SK-N-SH (cell line): ENCODE data around the gene CFAP65. TPM values are rescaled to one million over a fixed set of nuclear protein-coding genes. Genes with fewer than 3 reads are reported as not detected.

Source experiments
- CTCF ChIA-PET: fragments of 300-600, 350-600 bp; formaldehyde crosslinking; extraction: SDS; loops from one replicate; lab custom pipeline; 2021; lab: Yijun Ruan, JAX
- POLR2A ChIA-PET: fragments of 350-600 bp; sonication (Branson Sonifier 250); formaldehyde crosslinking; extraction: SDS; loops from one replicate; lab custom pipeline; 2020; ENCODE audit warnings: antibody characterized with exemption, inconsistent platforms; lab: Yijun Ruan, JAX
- DNase-seq: peaks from one replicate; pipeline ENCODE4 v3.0.0; 2012
- H2AFZ ChIP-seq: fragments of 200-600 bp; sonication (generic); 2 replicates; pipeline ENCODE4 v1.8.1; 2016; ENCODE audit warnings: antibody characterized with exemption, mild to moderate bottlenecking, low read depth
- H3F3A ChIP-seq: fragments of 200-600 bp; sonication (generic); replicated peaks from 2 replicates; pipeline ENCODE3; 2016; ENCODE audit warnings: antibody characterized with exemption, mild to moderate bottlenecking; ENCODE audit not compliant: insufficient read depth
- H3K27ac ChIP-seq, 2 experiments: fragments of 200-500 bp in 1 of 2; fragments of 200-600 bp in 1 of 2; sonication (Bioruptor generic) in 1 of 2; sonication (generic), shearing (Covaris generic) in 1 of 2; 2 replicates each; pipeline versions ENCODE4 v1.5.1 to v1.6.1; 2014 to 2016; ENCODE audit warnings: low read depth in 2 of 2, inconsistent platforms in 1 of 2, low read length in 1 of 2, mild to moderate bottlenecking in 1 of 2, mixed read lengths in 1 of 2
- H3K27me3 ChIP-seq: fragments of 200-600 bp; sonication (generic), shearing (Covaris generic); 2 replicates; pipeline ENCODE4 v1.6.1; 2016; ENCODE audit warnings: mixed run types; ENCODE audit not compliant: insufficient read depth
- H3K36me3 ChIP-seq, 2 experiments: fragments of 200-500 bp in 1 of 2; fragments of 200-600 bp in 1 of 2; sonication (Bioruptor generic) in 1 of 2; sonication (generic) in 1 of 2; replicated peaks in 1 of 2; 2 replicates each; pipeline versions ENCODE3 to v1.5.1; 2014 to 2016; ENCODE audit warnings: low read length in 1 of 2, mild to moderate bottlenecking in 1 of 2; ENCODE audit not compliant: insufficient read depth in 2 of 2, control insufficient read depth in 1 of 2
- H3K4me1 ChIP-seq, 2 experiments: fragments of 200-500 bp in 1 of 2; fragments of 200-600 bp in 1 of 2; sonication (Bioruptor generic) in 1 of 2; sonication (generic), shearing (Covaris generic) in 1 of 2; 2 replicates each; pipeline versions ENCODE4 v1.5.1 to v1.6.1; 2014 to 2016; ENCODE audit warnings: low read depth in 1 of 2, low read length in 1 of 2, mixed run types in 1 of 2; ENCODE audit not compliant: insufficient read depth in 2 of 2, control insufficient read depth in 1 of 2
- H3K4me2 ChIP-seq: fragments of 200-600 bp; sonication (generic), shearing (Covaris generic); 2 replicates; pipeline ENCODE4 v1.6.1; 2017; ENCODE audit warnings: mixed run types
- H3K4me3 ChIP-seq, 2 experiments: fragments of 200-500 bp in 1 of 2; fragments of 200-600 bp in 1 of 2; sonication (Bioruptor generic) in 1 of 2; sonication (generic), shearing (Covaris generic) in 1 of 2; 2 replicates each; pipeline versions ENCODE4 v1.5.1 to v1.8.1; 2014 to 2016; ENCODE audit warnings: low read depth in 2 of 2, inconsistent platforms in 1 of 2, low read length in 1 of 2, mild to moderate bottlenecking in 1 of 2, mixed read lengths in 1 of 2, moderate library complexity in 1 of 2
- H3K79me2 ChIP-seq: fragments of 200-600 bp; sonication (generic); 2 replicates; pipeline ENCODE4 v1.8.1; 2017; ENCODE audit warnings: mild to moderate bottlenecking; ENCODE audit not compliant: insufficient read depth
- H3K9ac ChIP-seq: fragments of 200-600 bp; sonication (generic); 2 replicates; pipeline ENCODE4 v1.6.1; 2017; ENCODE audit warnings: mixed run types
- H3K9me2 ChIP-seq: fragments of 200-600 bp; sonication (generic); 2 replicates; pipeline ENCODE4 v1.6.1; 2017; ENCODE audit warnings: mixed run types
- H3K9me3 ChIP-seq: fragments of 200-600 bp; sonication (generic); 2 replicates; pipeline ENCODE4 v1.6.1; 2017; ENCODE audit warnings: mixed run types, mild to moderate bottlenecking, moderate library complexity
- H4K20me1 ChIP-seq: fragments of 200-600 bp; sonication (generic); 2 replicates; pipeline ENCODE4 v1.6.1; 2017; ENCODE audit warnings: mild to moderate bottlenecking, mixed run types; ENCODE audit not compliant: insufficient read depth
- CHD2 ChIP-seq: fragments of 150-350 bp; IDR thresholded peaks from 2 replicates; pipeline ENCODE4 v1.6.1; 2018; ENCODE audit warnings: low read length; ENCODE audit not compliant: partially characterized antibody
- CTCF ChIP-seq: fragments of 200-600 bp; sonication (generic); IDR thresholded peaks from 2 replicates; pipeline ENCODE4 v1.6.1; 2017; ENCODE audit warnings: antibody characterized with exemption, mild to moderate bottlenecking, moderate library complexity
- ELF1 ChIP-seq: IDR thresholded peaks from 2 replicates; pipeline ENCODE4 v1.4.0; 2012
- EP300 ChIP-seq, 2 experiments: IDR thresholded peaks; 2 replicates each; pipeline versions ENCODE4 v1.4.0 to v1.6.1; 2012; ENCODE audit warnings: borderline replicate concordance in 1 of 2, low read depth in 1 of 2, low read length in 1 of 2
- FOSL2 ChIP-seq: IDR thresholded peaks from 2 replicates; pipeline ENCODE4 v1.4.0; 2012; ENCODE audit warnings: low read depth, mild to moderate bottlenecking, moderate library complexity, borderline replicate concordance
- FOXJ3 ChIP-seq: sonication (generic); formaldehyde crosslinking; IDR thresholded peaks from 2 replicates; pipeline ENCODE4 v1.5.1; 2020; ENCODE audit warnings: mild to moderate bottlenecking, missing genetic modification reagents
- GABPA ChIP-seq: IDR thresholded peaks from 2 replicates; pipeline ENCODE4 v1.4.0; 2012; ENCODE audit warnings: low read depth, mild to moderate bottlenecking
- GATA2 ChIP-seq: sonication (generic); formaldehyde crosslinking; IDR thresholded peaks from 2 replicates; pipeline ENCODE4 v1.5.0; 2020; ENCODE audit warnings: mild to moderate bottlenecking, missing genetic modification reagents
- MEF2A ChIP-seq: IDR thresholded peaks from 2 replicates; pipeline ENCODE4 v1.4.0; 2012; ENCODE audit warnings: low read depth, borderline replicate concordance
- NFIC ChIP-seq: IDR thresholded peaks from 2 replicates; pipeline ENCODE4 v1.4.0; 2012; ENCODE audit warnings: borderline replicate concordance
- NRF1 ChIP-seq: IDR thresholded peaks from 2 replicates; pipeline ENCODE4 v1.6.1; 2012; ENCODE audit warnings: low read depth, mild to moderate bottlenecking, low read length
- POLR2AphosphoS5 ChIP-seq: IDR thresholded peaks from 2 replicates; pipeline ENCODE4 v1.6.1; 2012; ENCODE audit warnings: low read depth, low read length
- RAD21 ChIP-seq: IDR thresholded peaks from 2 replicates; pipeline ENCODE4 v1.6.1; 2012; ENCODE audit warnings: mild to moderate bottlenecking, low read length
- RCOR1 ChIP-seq: fragments of 150-350 bp; IDR thresholded peaks from 2 replicates; pipeline ENCODE4 v1.6.1; 2017; ENCODE audit warnings: antibody characterized with exemption, low read length
- REST ChIP-seq: IDR thresholded peaks from 2 replicates; pipeline ENCODE4 v1.6.1; 2012; ENCODE audit warnings: mild to moderate bottlenecking, low read depth, low read length, moderate library complexity
- RXRA ChIP-seq: IDR thresholded peaks from 2 replicates; pipeline ENCODE4 v1.4.0; 2012; ENCODE audit warnings: low read depth, mild to moderate bottlenecking, borderline replicate concordance
- TAF1 ChIP-seq: IDR thresholded peaks from 2 replicates; pipeline ENCODE4 v1.6.1; 2012; ENCODE audit warnings: low read depth, mild to moderate bottlenecking, low read length, moderate library complexity, borderline replicate concordance
- WGBS: methylation state at CpG from one replicate; pipeline ENCODE4 v1.1.6; 2017; ENCODE audit warnings: low lambda C conversion rate; 5-methylcytosine and 5-hydroxymethylcytosine counted together
- polyA plus RNA-seq, 3 experiments: library from polyadenylated mRNA; depleted of rRNA; stranded (reverse); fragments of >200 nt; gene quantifications; 2 replicates each; pipeline ENCODE4 v1.2.3, GENCODE V29; 2012
- TF ChIP-seq, protein P1 (sequence below): IDR thresholded peaks from 2 replicates; pipeline ENCODE4; 2012
- TF ChIP-seq, protein P2 (sequence below): fragments of 150-350 bp; IDR thresholded peaks from 2 replicates; pipeline ENCODE4 v1.6.1; 2016; ENCODE audit warnings: mild to moderate bottlenecking, low read depth, low read length

CFAP65 gene
- polyA plus RNA-seq, 1 of the 3 experiments (the other 2 are of a cell fraction) = 0.95 TPM

DNA sequence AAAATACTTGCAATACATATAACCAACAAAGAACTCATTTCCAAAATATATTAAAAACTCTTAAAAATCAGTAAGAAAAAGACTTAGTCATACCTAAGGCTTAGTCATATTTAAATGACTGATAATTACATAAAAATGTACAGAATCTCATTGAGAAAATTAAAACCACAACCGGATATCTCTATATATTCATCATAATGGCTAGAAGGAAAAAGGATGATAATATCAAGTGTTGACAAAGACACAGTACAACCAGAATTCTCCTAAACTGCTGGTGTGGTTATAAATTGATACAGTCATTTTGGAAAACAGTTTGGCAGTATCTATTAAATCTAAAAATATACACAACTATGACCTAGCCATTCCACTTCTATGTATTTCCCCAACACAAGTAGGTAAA lies 46.5 kb upstream of the CFAP65 start:
- Histone ChIP-seq H3K27me3 (no peaks in the 10 kb centered on the region), H3K36me3 (peaks cover 2 to 10% of the 10 kb centered on the region in 2 experiments), H3K9me3 (no peaks in the 10 kb centered on the region), H3K79me2 (no peaks in the 10 kb centered on the region), H3K4me2 (no peak overlapping the region), H3F3A (no peaks in the 10 kb centered on the region), H3K4me1 (no peaks in the 10 kb centered on the region; a peak in 1 of 4 replicates), H2AFZ (no peak overlapping the region), H3K9ac (no peak overlapping the region), H3K27ac (no peak overlapping the region), H4K20me1 (no peaks in the 10 kb centered on the region), H3K9me2 (no peaks in the 10 kb centered on the region), H3K4me3 (no peak overlapping the region)
- WGBS = 73% methylated on average over 1 of the region's 1 CpG
- TF ChIP-seq FOXJ3 (no peak), RXRA (no peak), CTCF (no peak), NRF1 (no peak)
- ChIA-PET CTCF (interaction anchor here (0.7 to 7.5 kb wide), 6 partner anchors 15 to 108 kb away, joined by 3 to 39 read pairs (median 3); no protein-coding TSS in a partner anchor), POLR2A (no interaction called here)
- DNase-seq = no peak

DNA sequence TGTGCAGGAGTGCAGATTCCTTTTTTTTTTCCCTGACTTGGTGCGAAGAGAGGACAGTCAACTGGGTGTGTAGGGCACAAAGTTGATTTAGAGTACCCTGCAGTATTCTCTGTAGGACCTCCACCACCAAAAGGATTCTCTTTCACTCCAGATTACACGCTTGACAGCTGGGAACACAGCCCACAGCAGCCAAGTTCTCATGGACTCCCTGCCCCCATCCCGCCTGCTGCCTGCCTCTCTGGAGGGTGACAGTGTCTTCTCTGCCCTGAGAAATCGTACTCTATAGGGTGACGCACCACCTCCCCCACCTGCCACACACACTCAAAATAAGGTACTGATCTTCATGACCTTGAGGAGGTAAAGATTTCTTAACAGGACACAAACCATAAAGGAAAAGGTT lies 46.0 kb upstream of the CFAP65 start:
- CTCF ChIA-PET = interaction anchor here (1.0 to 7.5 kb wide), 5 partner anchors 14 to 107 kb away, joined by 3 to 39 read pairs (median 6); no protein-coding TSS in a partner anchor
- no peaks in the 10 kb centered on the region for H3K9me2 ChIP-seq
- H3K27ac ChIP-seq = no peak overlapping the region
- no peak overlapping the region for H2AFZ ChIP-seq
- 99% methylated on average over 5 of the region's 5 CpGs for WGBS
- no peaks in the 10 kb centered on the region for H4K20me1 ChIP-seq
- no peaks in the 10 kb centered on the region for H3K27me3 ChIP-seq
- no peaks in the 10 kb centered on the region for H3K79me2 ChIP-seq
- no peaks in the 10 kb centered on the region for H3K9me3 ChIP-seq
- no peak overlapping the region for H3K4me2 ChIP-seq
- no peak for DNase-seq
- no peaks in the 10 kb centered on the region for H3F3A ChIP-seq
- no peak overlapping the region for H3K4me3 ChIP-seq
- no peak overlapping the region for H3K9ac ChIP-seq
- POLR2A ChIA-PET = no interaction called here
- TF ChIP-seq TAF1 = no peak
- no peak for TF ChIP-seq ELF1
- TF ChIP-seq FOSL2 = no peak
- no peak for TF ChIP-seq RAD21
- TF ChIP-seq MEF2A = no peak
- TF ChIP-seq EP300 (IDR thresholded peaks at IDR 0.05; ENCODE audit: borderline replicate concordance in 1 of 2, low read depth in 1 of 2, low read length in 1 of 2) = no peak
- no peak for TF ChIP-seq GATA2
- TF ChIP-seq RXRA = no peak
- TF ChIP-seq GABPA = no peak
- TF ChIP-seq FOXJ3 = no peak
- no peak for TF ChIP-seq POLR2AphosphoS5
- TF ChIP-seq NFIC = no peak
- TF ChIP-seq, protein P1, sequence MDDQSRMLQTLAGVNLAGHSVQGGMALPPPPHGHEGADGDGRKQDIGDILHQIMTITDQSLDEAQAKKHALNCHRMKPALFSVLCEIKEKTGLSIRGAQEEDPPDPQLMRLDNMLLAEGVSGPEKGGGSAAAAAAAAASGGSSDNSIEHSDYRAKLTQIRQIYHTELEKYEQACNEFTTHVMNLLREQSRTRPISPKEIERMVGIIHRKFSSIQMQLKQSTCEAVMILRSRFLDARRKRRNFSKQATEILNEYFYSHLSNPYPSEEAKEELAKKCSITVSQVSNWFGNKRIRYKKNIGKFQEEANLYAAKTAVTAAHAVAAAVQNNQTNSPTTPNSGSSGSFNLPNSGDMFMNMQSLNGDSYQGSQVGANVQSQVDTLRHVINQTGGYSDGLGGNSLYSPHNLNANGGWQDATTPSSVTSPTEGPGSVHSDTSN = no peak
- TF ChIP-seq REST = no peak
- TF ChIP-seq, protein P2, sequence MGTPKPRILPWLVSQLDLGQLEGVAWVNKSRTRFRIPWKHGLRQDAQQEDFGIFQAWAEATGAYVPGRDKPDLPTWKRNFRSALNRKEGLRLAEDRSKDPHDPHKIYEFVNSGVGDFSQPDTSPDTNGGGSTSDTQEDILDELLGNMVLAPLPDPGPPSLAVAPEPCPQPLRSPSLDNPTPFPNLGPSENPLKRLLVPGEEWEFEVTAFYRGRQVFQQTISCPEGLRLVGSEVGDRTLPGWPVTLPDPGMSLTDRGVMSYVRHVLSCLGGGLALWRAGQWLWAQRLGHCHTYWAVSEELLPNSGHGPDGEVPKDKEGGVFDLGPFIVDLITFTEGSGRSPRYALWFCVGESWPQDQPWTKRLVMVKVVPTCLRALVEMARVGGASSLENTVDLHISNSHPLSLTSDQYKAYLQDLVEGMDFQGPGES = no peak
- no peak for TF ChIP-seq NRF1
- TF ChIP-seq RCOR1 = no peak
- no peak for TF ChIP-seq CHD2
- H3K36me3 ChIP-seq = peaks cover 2 to 10% of the 10 kb centered on the region in 2 experiments
- no peaks in the 10 kb centered on the region for H3K4me1 ChIP-seq
